ENCODE data around the gene DHH.

Gene DHH

DNA sequence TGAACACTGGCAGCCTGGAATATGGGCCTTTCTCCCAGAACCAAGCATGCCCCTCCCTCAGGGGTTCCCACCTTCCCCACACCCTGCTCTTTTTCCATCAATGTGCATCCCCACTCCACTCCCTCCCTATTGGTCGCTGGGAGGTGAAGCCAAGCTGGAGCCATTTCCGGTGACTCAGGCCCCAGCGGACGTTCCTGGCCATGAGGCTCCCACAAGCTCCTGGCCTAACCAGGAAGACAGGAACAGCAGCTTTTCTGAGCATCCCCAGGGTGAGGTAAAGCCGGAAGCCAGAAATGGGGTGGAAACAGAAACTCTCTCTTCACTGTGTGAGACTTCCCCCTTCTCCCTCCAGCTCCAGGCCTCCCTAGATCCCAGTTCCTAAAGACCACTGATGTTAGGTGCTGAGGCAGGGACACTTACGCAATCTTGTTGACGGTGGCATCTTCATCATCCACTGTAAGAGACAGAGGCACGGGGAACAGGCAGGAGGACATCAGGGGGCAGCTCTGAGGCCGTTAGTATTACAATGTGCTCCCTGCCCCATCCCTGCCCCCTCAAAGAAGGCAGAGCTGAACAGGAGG is 11.0 kb upstream of the DHH start:
- no peak for DNase-seq (ENCODE audit: low read depth)
- no peak for TF ChIP-seq CTCF (IDR thresholded peaks at IDR 0.05; ENCODE audit: insufficient read depth, low read depth, low read length, missing control alignments)

DNA sequence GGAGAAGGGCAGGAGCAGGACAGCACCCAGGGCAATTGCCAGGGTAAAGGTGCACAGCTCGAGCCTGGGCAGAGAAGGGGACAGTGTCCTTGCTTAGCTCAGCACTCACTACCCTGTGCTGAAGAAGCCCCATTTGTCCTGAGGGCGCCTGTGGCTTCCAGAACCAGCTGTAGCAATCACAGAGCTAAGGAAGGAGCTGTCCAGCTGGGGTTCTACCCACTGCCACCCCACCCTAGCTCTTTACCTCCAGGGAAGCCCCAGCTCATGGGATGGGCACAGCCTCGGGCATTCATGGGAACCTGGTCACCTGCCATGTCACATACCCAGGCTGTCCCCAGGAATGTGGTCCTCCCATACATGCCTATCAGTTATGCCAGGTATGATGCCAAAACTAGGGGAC is 10.2 kb upstream of the DHH start:
- DNase-seq (ENCODE audit: low read depth), result no peak
- no peak overlapping the region for H3K4me3 ChIP-seq (ENCODE audit: low read depth, low read length)
- TF ChIP-seq CTCF (IDR thresholded peaks at IDR 0.05; ENCODE audit: insufficient read depth, low read depth, low read length, missing control alignments), result no peak

More for the DNA sequence above, 11.0 kb upstream of the DHH start:
- no peak overlapping the region for H3K4me3 ChIP-seq (ENCODE audit: low read depth, low read length)

DNA sequence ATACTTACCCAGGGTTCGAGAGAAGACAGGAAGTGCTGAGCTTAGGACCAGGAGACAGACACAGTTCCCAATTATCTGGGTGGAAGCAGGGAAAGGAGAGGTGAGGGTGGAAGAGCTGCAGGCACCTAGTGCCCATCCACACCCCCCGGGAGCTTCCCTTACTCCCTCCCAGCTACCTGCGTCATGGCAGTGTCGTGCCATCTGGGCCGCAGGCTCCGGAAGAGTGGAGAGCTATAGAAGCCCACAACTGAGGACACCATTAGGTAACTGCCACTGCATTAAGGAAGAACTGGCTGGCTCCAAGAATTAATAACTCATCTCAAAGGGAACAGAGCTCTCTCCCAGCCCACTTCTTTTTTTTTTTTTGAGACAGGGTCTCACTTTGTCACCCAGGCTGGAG is 5.8 kb upstream of the DHH start:
- no peak for DNase-seq (ENCODE audit: low read depth)
- TF ChIP-seq CTCF (IDR thresholded peaks at IDR 0.05; ENCODE audit: insufficient read depth, low read depth, low read length, missing control alignments), result no peak
- H3K4me3 ChIP-seq (ENCODE audit: low read depth, low read length), result no peak overlapping the region

GRCh38 chr12:49098703-49099102 is 4.1 kb upstream of the DHH start:
- no peak for TF ChIP-seq CTCF (IDR thresholded peaks at IDR 0.05; ENCODE audit: insufficient read depth, low read depth, low read length, missing control alignments)
- H3K4me3 ChIP-seq (ENCODE audit: low read depth, low read length), result no peak overlapping the region
- DNase-seq (ENCODE audit: low read depth), result no peak

DNA sequence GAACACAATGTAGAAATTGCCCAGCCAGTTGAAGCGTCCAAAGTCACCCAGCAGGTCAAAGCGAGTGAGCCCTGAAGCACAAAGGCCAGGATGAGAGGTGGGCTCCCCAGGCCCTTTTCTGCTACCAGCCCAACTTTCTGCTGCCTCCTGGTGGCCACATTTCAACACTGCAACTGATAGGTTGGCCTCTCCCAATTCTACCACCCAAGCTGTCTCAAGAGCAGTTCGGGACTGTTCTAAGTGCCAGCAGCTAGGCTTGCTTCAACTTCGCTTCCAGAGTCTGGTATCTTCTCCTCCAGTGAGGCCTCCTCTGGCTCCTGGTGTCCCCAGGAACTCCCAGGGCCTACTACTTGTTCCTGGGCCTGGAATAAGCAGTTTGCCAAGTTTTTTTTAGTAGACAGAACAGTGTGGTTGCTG is 3.4 kb upstream of the DHH start:
- no peak overlapping the region for H3K4me3 ChIP-seq (ENCODE audit: low read depth, low read length)
- DNase-seq (ENCODE audit: low read depth), result peak; percentile 68
- peak; percentile 83 for TF ChIP-seq CTCF (IDR thresholded peaks at IDR 0.05; ENCODE audit: insufficient read depth, low read depth, low read length, missing control alignments)

- no peak overlapping the region for H3K4me3 ChIP-seq (ENCODE audit: low read depth, low read length)
- no peak for DNase-seq (ENCODE audit: low read depth)
- no peak for TF ChIP-seq CTCF (IDR thresholded peaks at IDR 0.05; ENCODE audit: insufficient read depth, low read depth, low read length, missing control alignments)
Measured at GRCh38 chr12:49097381-49097780, 2.8 kb upstream of the DHH start.

- no peak overlapping the region for H3K4me3 ChIP-seq (ENCODE audit: low read depth, low read length)
Measured at GRCh38 chr12:49094975-49095365, 369 bp upstream of the DHH start.

More at GRCh38 chr12:49094975-49095365, 369 bp upstream of the DHH start:
- DNase-seq (ENCODE audit: low read depth), result no peak
- no peak for TF ChIP-seq CTCF (IDR thresholded peaks at IDR 0.05; ENCODE audit: insufficient read depth, low read depth, low read length, missing control alignments)
